BJ (cell line): ENCODE results near the gene ST13. TPM values are rescaled to one million over a fixed set of nuclear protein-coding genes. Genes with fewer than 3 reads are reported as not detected.
"Not testable (repeated sequence)": the region's sequence is repeated elsewhere in the genome, so short reads cannot be mapped to it uniquely, and the experiment has no call there.

ENCODE experiments used
- CTCF ChIA-PET: fragments of 350-600 bp; formaldehyde crosslinking; extraction: SDS; loops from one replicate; lab custom pipeline; 2021; ENCODE audit warnings: antibody characterized with exemption, inconsistent platforms; lab: Yijun Ruan, JAX
- POLR2A ChIA-PET: fragments of 300-600 bp; sonication (Branson Sonifier 250); formaldehyde crosslinking; extraction: SDS; loops from one replicate; lab custom pipeline; 2021; ENCODE audit warnings: antibody characterized with exemption; lab: Charles Lee
- DNase-seq: peaks from one replicate; pipeline ENCODE4 v3.0.0-alpha.2; 2011; ENCODE audit warnings: low read depth
- H3K27me3 ChIP-seq: 2 replicates; pipeline ENCODE4 v1.6.0; 2011; ENCODE audit warnings: low read length; ENCODE audit not compliant: control insufficient read depth, insufficient read depth
- H3K36me3 ChIP-seq: 2 replicates; pipeline ENCODE4 v1.5.1; 2011; ENCODE audit warnings: low read length; ENCODE audit not compliant: control insufficient read depth, insufficient read depth
- H3K4me3 ChIP-seq: 2 replicates; pipeline ENCODE4 v1.5.1; 2011; ENCODE audit warnings: low read depth, mild to moderate bottlenecking, control low read depth, low read length
- polyA plus RNA-seq: library from polyadenylated mRNA; depleted of rRNA; stranded (reverse); fragments of >200 nt; gene quantifications from 2 replicates; pipeline ENCODE4 v1.2.3, GENCODE V29; 2011
- TF ChIP-seq, protein P1 (sequence below): IDR thresholded peaks from 2 replicates; pipeline ENCODE4 v1.5.1; 2011; ENCODE audit warnings: low read depth, mild to moderate bottlenecking, control low read depth, inconsistent platforms, low read length, moderate library complexity; ENCODE audit not compliant: insufficient read depth

Gene ST13
- polyA plus RNA-seq, 1 experiment: 90.7 TPM

GRCh38 chr22:40874016-40874415 is 17.6 kb upstream of the ST13 start:
- no peak for DNase-seq
- TF ChIP-seq, protein P1, sequence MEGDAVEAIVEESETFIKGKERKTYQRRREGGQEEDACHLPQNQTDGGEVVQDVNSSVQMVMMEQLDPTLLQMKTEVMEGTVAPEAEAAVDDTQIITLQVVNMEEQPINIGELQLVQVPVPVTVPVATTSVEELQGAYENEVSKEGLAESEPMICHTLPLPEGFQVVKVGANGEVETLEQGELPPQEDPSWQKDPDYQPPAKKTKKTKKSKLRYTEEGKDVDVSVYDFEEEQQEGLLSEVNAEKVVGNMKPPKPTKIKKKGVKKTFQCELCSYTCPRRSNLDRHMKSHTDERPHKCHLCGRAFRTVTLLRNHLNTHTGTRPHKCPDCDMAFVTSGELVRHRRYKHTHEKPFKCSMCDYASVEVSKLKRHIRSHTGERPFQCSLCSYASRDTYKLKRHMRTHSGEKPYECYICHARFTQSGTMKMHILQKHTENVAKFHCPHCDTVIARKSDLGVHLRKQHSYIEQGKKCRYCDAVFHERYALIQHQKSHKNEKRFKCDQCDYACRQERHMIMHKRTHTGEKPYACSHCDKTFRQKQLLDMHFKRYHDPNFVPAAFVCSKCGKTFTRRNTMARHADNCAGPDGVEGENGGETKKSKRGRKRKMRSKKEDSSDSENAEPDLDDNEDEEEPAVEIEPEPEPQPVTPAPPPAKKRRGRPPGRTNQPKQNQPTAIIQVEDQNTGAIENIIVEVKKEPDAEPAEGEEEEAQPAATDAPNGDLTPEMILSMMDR: no peak
- H3K36me3 ChIP-seq: no peaks in the 10 kb centered on the region; the same call in none of the 2 replicates
- POLR2A ChIA-PET: no interaction called here
- H3K4me3 ChIP-seq: no peak overlapping the region
- CTCF ChIA-PET: interaction anchor here (0.9 to 1.2 kb wide), 3 partner anchors 16 to 190 kb away, joined by 3 to 6 read pairs (median 5); no protein-coding TSS in a partner anchor
- H3K27me3 ChIP-seq: no peaks in the 10 kb centered on the region

DNA sequence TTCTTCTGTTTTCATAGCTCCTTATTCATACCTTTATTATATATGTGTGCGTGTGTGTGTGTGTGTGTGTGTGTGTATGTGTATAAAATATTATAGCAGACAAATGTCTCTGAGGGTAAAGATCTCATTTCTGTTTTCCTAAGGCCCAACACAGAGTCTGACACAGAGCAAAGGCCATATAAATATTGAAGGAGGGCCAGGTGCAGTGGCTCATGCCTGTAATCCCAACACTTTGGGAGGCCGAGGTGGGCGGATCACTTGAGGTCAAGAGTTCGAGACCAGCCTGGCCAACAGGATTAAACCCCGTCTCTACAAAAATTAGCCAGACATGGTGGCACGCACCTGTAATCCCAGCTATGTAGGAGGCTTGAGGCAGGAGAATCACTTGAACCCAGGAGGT is 11.9 kb upstream of the ST13 start:
- H3K27me3 ChIP-seq, H3K36me3 ChIP-seq, H3K4me3 ChIP-seq, POLR2A ChIA-PET, DNase-seq: not testable (repeated sequence)
- CTCF ChIA-PET: interaction anchor here (1.3 kb wide), 1 partner anchor 31 kb away, joined by 5 read pairs; no protein-coding TSS in a partner anchor

GRCh38 chr22:40867109-40867508 is 10.7 kb upstream of the ST13 start:
- ChIA-PET POLR2A (interaction anchor here (0.6 kb wide), 1 partner anchor 244 kb away, joined by 4 read pairs; no protein-coding TSS in a partner anchor), CTCF (interaction anchor here (1.1 kb wide), 1 partner anchor 10 kb away, joined by 4 read pairs; the partner anchor contains the start of gene XPNPEP3)
- peaks cover under 1% of the 10 kb centered on the region; the same call in 1 of the 2 replicates for H3K36me3 ChIP-seq
- no peak overlapping the region for H3K4me3 ChIP-seq
- H3K27me3 ChIP-seq: no peaks in the 10 kb centered on the region
- no peak for DNase-seq
- TF ChIP-seq, protein P1: no peak

GRCh38 chr22:40862537-40862936 is 6.1 kb upstream of the ST13 start:
- Histone ChIP-seq H3K4me3 (no peak overlapping the region), H3K27me3 (no peaks in the 10 kb centered on the region), H3K36me3 (peaks cover 2% of the 10 kb centered on the region; the same call in 1 of the 2 replicates)
- no peak for DNase-seq
- CTCF ChIA-PET: interaction anchor here (1.0 to 2.1 kb wide), 2 partner anchors 14 to 36 kb away, joined by 3 to 7 read pairs; no protein-coding TSS in a partner anchor
- POLR2A ChIA-PET: no interaction called here
- TF ChIP-seq, protein P1: no peak

- Histone ChIP-seq H3K36me3 (peaks cover 2% of the 10 kb centered on the region; the same call in 1 of the 2 replicates), H3K4me3 (no peak within 1 kb of the TSS), H3K27me3 (no peaks in the 10 kb centered on the region)
- TF ChIP-seq, protein P1: no peak
- no peak for DNase-seq
- ChIA-PET POLR2A (no interaction called here), CTCF (interaction anchor here (2.1 kb wide), 1 partner anchor 37 kb away, joined by 7 read pairs; no protein-coding TSS in a partner anchor)
These were observed 5.6 kb upstream of the ST13 start, which contains the start of gene DNAJB7 for GRCh38 chr22:40862013-40862412. Gene DNAJB7 (minus strand): TSS chr22:40862113. CDS start chr22:40861994, 119 bp downstream.
